HG03460 (cell line): ENCODE measurements around the gene EHBP1L1.
"Not testable (repeated sequence)": the region's sequence is repeated elsewhere in the genome, so short reads cannot be mapped to it uniquely, and the experiment has no call there.

ENCODE experiments used
- ATAC-seq: cut with Tn5 transposase; IDR thresholded peaks from one replicate; pipeline ENCODE4 v1.9.1; 2021; ENCODE audit not compliant: unreplicated experiment

EHBP1L1 gene

DNA sequence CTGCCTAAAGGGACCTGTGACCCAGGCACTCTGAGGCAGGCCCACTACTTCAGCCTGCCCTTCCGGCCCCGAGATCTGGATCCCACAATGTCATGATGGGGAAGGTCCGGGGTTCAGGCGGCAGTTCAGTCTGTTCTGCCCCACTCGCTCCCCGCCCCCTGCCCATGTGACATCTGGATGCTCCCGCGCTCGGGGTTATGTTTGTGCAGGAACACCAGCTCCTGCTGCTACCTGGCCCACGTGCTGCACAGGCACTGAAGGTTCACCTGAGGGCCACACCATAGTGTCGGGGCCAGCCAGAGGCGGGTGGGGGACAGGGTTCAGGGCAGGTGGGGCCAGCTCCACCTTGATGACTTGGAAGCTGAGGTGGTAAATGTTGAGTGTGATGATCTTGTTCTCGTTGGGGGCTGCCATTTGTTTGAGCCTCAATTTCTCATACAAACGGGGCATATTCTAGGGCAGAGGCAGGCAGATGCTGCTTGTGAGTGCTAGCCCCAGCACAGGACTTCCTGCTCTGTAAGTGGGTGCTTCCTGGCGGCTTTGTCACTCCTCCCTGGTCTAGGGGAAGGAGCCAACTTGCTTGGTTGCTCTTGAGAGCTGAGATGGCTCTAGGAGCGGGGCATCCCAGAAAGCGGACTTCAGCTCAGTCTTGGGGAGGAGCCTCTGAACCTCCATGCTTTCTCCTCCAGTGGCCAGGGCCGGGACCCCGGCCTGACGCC, 57.7 kb downstream of the EHBP1L1 start:
- ATAC-seq: no peak

DNA sequence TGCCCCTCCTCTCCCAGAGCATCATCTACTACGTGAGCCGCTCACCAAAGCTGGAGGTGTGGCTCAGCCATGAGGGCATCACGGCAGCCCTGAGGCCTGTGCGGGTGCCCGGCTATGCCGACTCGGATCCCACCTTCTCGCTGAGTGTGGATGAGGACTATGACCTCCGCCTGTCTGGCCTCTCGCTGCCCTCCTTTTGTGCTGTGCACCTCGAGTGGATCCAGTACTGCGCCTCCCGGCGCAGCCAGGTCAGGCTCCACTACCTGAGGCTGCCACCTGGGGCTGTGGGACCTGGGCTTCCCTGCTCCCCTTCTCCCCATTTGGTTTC, 58.2 kb downstream of the EHBP1L1 start:
- no peak for ATAC-seq

DNA sequence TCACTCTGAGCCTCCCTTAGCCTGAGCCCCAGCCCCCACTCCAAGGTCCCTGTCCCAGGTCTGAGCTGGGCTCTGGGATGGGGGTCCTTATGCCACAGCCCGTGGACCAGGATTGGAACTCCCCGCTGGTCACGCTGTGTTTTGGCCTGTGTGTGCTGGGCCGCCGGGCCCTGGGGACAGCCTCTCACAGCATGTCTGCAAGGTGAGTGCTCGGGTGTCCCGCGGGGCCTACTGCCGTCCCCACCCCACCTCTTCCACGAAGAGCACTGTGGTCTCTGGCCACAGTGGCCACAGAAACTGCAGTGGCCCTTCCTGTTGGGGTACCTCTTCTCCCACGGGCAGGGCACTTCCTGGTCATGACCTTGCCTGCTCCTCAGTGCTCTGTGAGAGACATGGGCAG, 58.6 kb downstream of the EHBP1L1 start:
- ATAC-seq: no peak

DNA sequence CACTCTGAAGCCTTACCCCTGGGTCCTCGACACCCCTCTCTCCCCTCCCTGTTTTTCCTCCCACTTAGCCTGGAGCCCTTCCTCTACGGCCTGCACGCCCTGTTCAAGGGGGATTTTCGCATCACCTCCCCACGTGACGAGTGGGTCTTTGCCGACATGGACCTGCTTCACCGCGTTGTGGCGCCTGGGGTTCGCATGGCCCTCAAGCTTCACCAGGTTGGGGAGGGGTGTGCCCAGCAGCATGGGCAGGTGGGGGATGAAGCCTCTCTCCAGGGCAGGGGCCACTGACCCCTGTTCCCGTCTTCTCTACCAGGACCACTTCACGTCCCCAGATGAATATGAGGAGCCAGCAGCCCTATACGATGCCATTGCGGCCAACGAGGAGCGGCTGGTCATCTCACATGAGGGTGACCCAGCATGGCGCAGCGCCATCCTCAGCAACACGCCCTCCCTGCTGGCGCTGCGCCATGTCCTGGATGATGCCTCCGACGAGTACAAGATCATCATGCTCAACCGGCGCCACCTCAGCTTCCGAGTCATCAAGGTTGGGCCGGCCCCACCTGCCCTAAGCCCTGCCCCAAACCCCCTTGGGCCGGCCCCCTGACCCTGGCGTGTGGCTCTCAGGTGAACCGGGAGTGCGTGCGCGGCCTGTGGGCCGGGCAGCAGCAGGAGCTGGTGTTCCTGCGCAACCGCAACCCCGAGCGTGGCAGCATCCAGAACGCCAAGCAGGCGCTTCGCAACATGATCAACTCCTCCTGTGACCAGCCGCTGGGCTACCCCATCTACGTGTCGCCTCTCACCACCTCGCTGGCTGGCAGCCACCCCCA, 59.3 kb downstream of the EHBP1L1 start:
- ATAC-seq: no peak

DNA sequence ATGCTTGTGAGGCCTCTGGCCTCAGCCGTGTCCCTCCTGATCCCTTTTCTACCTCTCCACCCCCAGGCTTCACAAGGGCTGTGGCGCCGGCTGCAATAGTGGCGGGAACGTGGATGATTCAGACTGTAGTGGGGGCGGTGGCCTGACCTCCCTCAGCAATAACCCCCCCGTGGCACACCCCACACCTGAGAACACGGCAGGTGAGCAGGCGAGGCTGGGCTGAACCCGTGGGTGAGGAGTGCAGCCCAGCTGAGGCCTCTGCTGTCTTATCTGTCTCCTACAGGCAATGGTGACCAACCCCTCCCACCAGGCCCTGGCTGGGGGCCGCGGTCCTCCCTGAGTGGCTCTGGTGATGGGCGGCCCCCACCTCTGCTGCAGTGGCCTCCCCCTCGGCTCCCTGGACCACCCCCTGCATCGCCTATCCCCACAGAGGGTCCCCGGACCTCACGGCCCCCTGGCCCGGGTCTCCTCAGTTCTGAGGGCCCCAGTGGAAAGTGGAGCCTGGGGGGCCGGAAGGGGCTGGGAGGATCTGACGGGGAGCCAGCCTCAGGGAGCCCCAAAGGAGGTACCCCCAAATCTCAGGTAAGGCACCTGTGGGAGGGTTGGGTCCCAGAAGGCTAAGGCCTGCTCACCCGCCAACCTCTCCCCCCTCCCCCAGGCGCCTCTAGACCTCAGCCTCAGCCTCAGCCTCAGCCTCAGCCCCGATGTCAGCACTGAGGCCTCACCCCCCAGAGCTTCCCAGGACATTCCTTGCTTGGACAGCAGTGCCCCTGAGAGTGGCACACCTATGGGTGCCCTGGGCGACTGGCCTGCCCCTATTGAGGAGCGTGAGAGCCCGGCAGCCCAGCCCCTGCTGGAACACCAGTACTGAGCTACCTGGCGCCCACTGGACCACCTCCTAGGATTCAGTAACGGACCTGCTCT, 60.5 kb downstream of the EHBP1L1 start:
- no peak for ATAC-seq

DNA sequence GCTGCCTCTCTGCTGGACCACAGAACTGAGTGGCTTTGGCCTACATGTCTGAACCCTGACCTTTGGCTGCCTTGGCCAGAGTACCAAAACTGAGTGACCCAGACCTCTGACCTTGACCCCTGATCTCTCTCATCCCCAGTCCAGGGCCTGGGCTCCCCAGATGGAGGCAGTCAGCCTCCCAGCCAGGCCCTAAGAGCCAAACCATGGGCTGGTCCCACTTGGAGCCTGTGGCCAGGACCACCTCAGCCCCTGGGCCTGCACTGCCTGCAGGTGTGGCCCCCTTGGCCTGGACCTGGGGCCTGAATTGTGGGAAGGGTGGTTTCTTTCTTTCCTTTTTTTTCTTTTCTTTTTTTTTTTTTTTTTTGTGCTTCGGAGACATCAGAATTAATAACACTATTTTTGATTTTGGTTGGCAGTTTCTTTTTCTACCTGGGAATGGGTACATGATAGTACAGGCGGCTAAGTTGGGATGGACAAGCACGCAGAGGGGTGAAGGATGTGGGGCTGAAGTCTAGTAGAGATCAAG, 61.2 kb downstream of the EHBP1L1 start:
- ATAC-seq: no peak

DNA sequence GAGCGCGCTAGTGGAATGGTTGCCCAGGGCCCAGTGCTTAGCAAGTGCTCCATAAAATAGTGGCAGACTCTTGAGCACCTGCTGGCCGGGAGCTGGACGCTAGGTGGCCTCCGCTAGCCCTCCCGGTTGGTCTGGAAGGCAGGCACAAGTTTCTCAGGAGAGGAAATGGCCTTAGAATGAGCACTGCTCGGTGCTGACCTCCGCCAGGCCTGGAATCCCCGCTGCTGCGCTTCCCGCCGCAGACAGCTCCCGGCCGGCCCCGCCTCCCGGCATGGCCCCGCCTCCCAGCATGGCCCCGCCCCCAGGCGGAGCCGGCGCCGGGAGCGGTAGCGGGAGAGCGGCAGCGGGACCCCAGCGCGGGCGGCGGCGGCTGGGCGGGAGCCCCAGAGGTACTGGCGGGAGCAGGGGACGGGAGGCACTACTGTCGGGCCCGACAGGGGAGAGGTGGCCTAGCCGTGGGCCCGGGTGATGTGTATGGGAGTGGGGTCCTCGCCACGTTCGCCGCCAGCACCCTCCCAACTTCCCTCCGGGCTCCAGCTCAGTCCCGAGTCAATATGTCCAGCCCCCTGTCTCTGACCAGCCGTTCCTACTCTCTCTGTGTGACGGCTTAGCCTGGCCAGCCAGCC, 62.1 kb downstream of the EHBP1L1 start, which contains the start of gene SIPA1:
TSS of gene SIPA1 (plus strand) at position 308 of the 626 bp plus-strand sequence. CDS start 2,821 bp downstream, outside the sequence.
- peak; percentile 36 for ATAC-seq

DNA sequence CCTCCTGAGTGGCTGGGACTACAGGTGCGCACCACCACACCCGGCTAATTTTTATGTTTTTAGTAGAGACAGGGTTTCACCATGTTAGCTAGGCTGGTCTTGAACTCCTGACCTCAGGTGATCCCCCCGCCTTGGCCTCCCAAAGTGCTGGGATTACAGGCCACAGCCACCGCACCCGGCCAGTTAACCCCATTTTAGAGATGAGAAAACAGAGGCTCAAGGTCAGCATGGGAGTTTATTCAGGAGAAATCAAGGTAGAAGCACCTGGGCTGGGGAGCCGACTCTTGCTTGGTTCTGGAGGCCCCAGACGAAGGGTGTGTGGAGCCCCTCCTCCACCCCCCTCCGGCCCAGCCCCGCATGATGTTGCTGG, 63.4 kb downstream of the EHBP1L1 start:
- not testable (repeated sequence) for ATAC-seq

DNA sequence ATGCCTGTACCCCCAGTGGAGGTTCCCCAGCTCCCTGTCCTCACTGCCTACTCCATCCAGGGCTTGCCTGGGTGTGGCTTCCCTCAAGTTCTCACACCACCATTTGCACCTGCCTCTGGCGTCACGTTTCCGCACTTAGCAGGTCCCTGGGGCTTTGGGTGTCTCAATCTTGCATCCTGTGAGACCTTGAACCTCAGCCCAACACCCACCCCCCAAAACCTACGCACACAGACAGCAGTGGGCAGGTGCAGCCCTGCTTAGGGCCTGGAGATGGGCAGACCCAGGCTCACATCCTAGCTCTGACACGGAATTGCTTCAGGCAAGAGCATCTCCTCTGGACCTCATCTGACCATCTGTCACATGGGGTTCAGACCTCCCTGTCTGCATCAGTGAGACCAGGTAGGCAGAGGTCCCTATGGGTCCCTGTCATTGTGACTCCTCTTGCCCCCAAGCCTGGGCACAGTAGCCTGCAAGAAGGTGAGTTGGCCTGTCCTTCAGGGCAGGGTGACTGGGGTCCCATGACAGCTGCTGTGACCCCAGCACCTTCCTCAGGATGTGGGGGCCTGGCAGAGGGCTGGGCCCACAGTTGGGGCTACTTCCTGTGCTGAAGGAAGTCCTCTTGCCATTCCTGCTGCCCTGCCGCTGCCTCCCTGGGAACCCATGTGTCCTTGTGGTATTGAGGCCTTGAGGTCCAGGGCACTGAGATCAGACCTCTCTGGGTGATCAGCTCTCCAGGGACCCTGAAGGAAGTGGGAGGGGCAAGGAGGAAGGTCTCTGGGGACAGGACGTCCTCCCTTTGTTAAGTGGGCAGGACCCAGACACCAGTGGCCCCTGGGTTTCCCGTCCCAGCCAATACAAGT, 64.0 kb downstream of the EHBP1L1 start:
- ATAC-seq: peak; percentile 40

DNA sequence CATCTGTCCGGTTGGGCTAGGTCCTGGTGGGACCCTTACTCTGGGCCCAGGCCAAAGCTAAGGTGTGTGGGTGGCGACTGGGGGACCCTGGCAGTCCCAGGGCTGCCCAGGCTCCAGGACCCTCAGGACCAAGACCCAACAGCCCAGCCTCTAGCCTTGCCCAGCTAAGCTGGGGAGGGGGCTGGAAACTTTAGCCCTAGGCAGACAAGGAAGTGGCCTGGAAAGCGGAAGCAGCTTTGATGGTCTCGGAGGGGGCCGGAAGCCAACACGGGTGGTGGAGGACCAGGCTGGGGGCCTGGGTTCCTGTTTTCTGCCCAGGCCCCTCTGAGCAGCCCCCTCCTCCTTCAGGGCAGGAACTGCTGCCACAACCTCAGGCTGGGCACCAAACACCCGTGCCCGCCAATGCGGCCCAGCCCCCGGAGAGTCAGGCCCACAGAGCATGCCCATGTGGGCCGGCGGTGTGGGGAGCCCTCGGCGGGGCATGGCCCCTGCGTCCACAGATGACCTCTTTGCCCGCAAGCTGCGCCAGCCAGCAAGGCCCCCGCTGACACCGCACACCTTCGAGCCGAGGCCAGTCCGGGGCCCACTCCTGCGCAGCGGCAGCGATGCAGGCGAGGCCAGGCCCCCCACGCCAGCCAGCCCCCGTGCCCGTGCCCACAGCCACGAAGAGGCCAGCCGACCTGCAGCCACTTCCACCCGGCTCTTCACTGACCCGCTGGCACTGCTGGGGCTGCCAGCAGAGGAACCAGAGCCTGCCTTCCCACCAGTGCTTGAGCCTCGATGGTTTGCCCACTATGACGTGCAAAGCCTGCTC, 64.8 kb downstream of the EHBP1L1 start:
- ATAC-seq: no peak

DNA sequence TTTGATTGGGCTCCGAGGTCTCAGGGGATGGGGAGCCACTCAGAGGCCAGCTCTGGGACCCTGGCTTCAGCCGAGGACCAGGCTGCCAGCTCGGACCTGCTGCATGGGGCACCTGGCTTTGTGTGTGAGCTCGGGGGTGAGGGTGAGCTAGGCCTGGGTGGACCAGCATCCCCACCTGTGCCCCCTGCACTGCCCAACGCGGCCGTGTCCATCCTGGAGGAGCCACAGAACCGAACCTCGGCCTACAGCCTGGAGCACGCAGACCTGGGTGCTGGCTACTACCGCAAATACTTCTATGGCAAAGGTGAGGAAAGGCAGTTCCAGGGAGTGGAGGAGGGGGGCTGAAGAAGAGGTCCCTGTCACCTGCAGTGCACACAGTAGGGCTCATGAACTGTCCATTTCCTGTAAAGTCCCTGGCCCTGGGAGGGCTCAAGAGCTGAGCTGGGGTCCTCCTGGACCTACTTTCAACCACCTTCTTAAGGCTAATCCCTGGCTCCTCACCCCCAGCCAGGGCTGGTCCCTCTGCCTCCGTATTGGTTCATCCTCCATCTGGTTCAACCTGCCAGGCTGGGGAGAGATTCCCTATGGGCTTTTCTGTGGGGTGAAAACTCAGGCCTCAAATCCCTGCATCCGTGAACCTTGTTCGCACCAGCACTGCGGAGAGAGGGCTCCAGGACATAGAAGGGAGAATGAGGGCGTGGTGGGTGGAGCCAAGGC, 65.6 kb downstream of the EHBP1L1 start:
- ATAC-seq: no peak
